Fibroblast of skin of scalp (primary cell): ENCODE results near the gene VSIG1.
A peak's percentile ranks its signal among the peaks of the same experiment; 100 is the strongest.

ENCODE experiments used
- DNase-seq: peaks from one replicate; pipeline ENCODE4 v3.0.0-alpha.2; 2013

Gene VSIG1

DNA sequence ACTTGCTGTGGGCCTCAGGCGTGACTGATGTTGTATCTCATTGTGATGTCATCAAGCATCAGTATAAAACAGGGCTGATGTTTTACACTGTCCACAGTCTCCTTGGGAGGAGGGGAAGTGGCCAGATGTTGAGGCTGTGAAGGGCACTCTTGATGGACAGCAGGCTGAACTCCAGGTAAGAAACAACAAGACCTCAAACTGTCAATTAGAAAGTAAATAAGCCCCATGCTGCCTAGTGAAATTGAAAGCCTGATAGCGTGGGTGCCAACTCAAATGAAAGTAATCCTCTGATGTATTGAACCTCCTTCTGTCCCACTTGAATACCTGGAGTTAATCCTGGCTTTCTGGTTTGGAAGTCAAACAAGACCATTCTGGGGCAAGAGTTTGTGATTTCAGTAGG lies 19.7 kb downstream of the VSIG1 start:
- DNase-seq: no peak

DNA sequence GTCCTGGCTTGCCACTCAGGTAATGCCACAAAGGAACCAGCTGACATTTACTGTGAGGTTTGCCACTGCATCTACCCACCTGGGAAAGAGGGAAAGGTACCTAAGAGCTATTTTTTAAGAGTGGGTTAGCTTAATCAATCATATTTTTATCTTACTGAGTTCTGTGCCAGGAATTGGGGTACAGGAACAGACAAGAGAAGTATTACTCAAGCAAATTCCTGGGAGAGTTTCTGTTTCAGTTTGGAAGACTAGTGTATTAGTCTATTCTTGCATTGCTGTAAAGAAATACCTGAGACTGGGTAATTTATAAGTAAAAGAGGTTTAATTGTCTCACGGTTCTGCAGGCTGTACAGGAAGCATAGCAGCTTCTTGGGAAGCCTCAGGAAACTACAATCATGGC lies 23.3 kb downstream of the VSIG1 start:
- no peak for DNase-seq

DNA sequence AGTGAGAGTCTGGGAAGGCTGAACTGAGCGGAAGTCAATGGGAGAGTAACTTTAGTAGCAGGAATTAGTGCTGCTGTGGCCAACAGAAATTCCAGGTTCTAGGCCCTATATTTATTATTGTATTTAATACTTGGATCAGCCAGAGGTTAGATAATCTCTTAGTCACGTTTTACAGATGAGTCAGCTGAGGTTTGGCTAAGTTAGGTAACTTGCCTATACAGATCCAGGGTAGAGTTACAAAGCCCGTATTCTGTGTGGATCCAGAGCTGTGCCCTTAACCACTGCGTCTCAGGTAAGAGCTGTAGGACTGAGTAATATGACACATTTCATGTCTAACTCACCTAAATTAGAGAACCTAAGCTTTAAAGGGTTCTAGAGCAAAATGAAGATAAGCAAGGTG lies 26.0 kb downstream of the VSIG1 start:
- DNase-seq: peak; percentile 7

DNA sequence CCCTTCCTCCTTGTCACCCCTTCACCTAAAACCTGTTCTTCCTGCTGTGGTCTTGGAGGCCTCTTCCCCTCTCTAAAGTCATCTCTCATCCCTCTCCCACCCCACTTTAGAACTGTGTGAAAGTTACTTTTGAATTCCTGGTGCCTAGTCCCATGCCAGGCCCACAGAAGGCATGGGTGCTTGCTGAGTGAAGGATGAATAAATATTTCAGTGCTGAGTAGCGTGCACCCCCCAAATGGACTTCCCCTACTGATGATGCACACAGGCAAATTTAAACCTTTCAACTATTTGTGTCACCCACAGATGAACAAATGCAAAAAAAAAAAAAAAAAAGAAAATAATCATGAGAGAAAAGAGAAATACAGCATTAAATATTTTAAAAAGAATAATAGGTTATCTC lies 26.7 kb downstream of the VSIG1 start:
- no peak for DNase-seq

DNA sequence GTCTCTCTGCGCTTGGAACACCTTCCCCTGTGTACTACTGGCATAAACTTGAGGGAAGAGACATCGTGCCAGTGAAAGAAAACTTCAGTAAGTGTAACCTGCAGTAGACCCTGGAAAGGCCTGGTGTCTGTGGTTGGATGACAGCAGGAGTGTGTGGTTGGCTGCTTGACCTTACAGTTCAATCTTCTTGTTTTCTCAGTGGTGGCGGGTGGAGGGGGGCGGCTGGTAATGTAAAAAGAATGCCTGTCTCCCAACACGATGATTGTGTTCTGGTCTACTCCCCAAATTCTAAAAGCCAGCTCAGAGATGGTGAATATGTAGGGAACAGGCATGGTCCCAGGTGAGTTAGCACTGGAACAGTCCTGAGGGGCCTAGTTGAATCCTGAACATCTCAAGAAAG lies 27.9 kb downstream of the VSIG1 start:
- no peak for DNase-seq

DNA sequence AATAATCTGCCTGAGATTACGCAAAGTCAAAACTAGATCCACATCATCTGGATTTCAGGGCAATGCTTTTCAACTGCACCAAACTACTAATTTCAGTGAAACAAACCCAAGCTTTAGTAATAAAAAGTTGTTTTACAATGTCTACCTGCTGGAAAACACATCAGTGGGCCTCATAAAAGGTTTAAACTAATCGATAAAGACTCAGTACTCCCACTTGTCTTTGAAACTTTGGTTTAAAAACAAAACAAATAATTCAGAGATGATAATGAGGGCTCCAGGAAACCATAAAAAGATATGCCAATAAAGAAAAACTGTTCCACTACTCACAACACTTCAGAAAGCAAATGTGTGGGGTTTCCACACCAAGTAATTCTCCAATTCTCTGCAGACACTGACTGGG lies 36.2 kb downstream of the VSIG1 start:
- no peak for DNase-seq

DNA sequence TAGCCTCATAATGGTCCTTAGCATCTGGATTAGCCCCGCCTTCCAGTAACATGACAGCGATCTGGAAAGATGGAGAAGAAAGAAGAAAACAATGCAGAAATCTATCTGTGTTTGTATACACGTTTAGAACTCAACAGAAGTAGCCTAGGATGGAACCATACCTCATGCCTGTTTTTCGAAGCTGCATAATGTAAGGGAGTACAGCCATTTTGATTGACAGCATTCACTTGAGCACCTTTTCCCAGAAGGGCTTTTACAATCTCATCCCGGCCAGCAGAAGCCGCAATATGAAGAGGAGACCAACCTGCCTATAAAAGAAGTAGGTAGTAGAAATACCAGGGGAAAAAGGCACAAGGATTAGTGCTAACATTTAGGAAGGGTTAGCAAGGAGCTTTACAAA lies 42.9 kb downstream of the VSIG1 start:
- no peak for DNase-seq

DNA sequence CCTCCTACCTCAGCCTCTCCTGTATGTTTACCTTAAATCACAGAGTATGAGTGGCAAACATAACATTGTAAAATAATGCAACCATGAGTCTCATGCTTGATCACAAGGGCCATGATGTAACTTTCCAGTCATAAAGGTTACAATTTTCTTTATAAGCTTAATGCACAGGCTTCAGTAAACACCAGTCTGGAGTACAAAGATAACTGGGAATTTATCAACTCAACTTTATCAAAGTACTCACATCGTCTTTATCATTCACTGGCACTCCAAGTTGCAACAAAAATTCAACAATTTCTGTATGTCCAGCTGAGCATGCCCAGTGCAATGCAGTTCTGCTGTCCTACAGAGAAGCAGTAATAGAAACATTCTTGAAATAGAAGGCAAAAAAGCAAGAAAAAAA lies 43.6 kb downstream of the VSIG1 start:
- no peak for DNase-seq

DNA sequence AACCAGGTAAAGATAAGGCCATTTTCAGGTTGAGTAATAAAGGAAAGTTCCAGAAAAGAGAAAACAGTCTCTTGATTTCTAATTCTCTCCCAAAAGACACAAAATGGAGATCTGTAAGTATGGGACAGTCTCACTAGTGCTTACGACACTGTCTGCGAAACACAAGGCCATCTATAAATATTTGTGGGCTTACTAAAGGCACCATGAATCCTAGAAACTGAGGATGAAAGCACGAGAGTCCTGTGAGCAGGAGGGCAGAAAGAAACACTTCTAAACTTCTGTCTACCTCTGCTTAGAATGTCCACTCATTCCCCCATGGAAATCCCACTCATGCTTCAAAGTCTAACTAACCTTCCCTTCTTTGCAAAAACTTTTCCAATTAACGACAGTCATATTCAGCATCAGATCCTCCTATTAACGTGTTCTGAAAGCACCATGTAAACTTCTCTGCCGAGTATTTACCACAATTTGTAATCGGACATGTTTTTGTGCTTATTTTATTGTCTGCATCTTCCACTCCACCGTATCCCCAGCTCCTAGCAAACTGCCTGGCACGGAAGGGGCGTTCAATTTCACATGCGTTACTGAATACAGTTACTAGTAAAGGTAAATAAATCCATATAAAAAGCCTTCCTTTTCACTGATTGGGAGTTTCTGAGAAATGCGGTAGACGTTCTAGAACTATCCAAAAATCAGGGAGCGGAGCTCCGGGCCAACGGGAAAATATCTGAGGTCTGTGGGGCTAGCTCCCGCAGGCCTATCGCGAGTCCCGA lies 45.8 kb downstream of the VSIG1 start:
- peak; percentile 35 for DNase-seq

DNA sequence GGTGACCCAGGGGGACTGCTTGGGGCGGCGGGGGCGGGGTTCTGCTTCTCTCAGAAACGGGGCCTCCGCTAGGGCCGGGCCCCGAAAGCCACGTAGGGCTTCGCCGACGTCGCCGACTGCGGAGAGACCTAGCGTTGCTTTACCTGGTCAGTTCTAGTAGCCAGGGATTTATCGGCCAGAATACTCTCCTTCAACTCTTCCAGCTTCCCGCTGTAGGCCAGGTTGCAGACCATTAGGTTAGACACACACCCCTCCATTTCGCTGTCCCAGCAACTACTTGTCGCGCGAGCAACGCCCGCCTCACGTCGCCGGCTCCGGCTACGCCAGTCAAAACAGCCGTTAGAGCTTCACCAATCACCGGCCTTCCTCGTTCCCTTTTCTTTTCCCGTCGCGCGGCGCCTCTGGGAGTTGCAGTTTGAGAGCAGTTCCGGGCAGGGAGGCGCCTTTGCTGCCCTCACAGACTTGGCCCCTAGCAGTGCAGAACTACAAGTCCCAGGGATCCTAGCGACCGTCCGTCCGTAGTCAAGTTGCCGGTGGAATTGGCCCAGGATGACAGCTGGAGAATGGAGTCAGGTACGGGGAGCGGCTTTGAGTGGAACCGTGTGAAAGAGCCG lies 46.5 kb downstream of the VSIG1 start, which contains the start of the genes ATG4A and PSMD10:
TSS of gene ATG4A (plus strand) at position 515 of the 614 bp plus-strand sequence. CDS start at position 564, 49 bp downstream.
TSS of gene PSMD10 (minus strand) at position 279 of the 614 bp plus-strand sequence. CDS start at position 257, 22 bp downstream.
- peak; percentile 95 for DNase-seq

DNA sequence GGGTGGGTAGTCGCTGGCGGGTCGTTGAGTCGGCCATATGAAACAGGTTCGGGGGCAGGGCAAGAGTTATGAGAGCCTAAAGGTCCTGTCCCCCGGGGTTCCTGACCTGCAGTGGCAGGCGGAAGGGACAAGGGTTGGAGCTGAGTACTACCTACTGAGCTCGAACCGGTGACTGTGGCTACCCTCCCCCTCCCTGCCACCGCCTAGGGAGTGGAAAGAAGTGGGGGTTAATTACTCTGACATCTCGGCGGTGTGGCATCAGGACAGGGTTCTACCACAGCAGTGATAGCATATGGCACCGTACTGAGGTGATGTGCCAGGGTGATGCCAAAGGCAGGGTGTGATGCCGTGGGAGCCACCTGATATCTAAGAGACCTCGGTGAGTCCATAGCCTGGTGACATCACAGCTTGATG lies 47.0 kb downstream of the VSIG1 start:
- DNase-seq: no peak

DNA sequence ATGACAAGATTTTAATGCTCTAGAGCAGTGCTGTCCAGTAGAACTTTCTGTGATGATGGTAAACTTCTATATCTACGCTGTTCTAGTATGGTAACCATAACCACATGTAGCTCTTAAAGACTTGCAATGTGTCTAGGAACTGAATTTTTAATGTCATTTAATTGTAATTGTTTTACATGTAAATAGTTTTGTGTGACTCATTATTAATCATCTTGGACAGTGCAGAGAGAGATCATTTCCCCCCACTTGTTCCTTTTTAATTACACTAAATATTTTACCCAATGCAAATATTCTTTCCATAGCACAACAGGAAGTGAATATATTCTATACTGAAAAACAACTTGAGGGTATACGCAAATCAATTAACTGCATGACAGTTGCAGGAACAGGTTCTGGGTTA lies 52.5 kb downstream of the VSIG1 start:
- no peak for DNase-seq

DNA sequence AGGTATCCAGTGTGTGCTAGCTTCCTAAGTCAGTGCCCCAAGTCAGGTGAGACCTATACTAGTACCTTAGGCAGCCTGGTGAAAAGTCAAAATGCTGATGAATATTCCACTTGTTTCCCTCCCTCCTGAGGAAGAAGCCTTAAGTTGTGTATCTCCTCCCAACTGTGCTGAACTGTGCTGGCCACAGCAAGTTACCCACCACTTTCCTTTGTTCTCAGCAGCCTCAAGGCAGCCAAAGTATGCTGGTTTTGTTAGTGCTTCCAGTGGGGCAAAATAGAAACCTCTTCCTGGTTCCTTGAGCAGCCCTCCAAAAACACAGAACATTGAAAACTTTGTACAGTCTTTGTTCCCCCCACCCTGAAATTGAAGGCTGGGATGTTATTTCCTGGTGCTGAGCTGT lies 60.6 kb downstream of the VSIG1 start:
- DNase-seq: no peak

DNA sequence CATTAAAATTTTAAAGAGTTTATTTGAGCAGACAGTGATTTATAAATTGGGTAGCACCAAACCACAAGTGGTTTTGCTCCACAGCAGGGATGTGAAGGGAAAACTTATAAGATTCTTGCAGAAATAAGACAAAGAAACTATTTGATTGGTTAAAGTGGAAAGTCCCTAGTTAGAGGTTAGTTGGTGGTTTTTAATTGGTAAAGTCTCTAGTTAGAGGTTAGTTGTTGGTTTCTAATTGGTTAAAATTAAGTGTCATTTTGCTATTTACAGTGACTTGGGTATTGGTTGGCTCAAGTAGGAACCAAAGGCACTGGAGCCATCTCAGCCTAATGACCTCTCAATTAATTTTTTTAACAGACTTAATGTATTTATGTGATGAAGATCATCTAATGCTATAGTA lies 69.7 kb downstream of the VSIG1 start:
- DNase-seq: no peak

DNA sequence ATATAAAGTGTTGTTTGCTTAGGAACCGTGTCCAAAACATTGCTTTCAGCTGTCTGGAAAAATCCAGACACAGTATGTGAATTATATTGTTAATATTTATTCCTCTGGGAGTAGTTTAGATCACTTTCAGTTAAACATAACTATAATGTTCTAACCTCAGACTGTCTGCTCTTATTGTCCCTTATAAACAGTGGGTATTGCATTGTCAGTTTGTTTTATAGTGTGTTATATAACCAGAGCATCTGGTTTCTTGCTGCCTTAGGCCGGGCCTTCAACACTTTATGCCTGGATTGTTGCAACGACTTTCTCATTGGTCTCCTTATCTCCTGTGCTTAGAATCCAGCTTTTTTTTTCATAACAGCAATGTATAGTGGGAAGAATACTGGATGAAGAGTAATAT lies 73.1 kb downstream of the VSIG1 start:
- no peak for DNase-seq

DNA sequence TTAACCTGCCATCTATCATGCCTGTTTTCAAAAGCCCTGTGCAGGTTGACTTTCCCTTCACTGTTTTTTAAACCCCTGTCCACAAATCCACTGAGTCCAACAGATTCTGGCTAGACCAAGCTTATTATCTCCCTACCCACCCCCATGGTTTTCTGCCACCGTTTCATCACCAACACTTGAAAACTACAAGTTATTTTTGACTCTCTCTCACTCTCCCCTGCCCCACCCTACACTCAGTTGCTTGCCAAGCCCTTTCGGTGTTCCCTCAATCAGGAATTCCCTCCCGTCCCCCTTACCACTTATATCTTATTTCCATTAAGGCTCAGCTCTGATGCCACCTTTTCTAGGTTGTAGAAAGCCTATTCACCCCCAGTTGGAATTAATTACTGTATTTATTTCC lies 76.4 kb downstream of the VSIG1 start:
- no peak for DNase-seq

DNA sequence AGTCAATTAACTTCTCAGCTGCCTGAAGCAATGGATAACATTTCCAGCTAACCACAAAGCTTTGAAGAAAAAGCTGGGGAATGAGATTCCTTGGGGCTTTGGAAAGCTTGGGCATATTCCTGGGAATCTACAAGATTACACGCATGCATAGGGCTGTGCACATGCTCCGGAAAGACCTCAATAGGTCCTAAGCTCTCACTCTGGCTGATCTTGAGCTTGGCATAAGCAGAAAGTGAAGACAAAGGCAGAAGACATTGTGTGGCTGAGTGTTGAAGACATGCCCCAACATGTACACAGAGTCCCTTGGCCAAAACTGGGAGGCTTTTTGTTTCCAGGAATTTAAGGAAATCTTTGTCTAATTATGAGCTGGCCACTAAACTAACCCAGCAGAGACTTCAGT lies 77.9 kb downstream of the VSIG1 start:
- DNase-seq: peak; percentile 54

DNA sequence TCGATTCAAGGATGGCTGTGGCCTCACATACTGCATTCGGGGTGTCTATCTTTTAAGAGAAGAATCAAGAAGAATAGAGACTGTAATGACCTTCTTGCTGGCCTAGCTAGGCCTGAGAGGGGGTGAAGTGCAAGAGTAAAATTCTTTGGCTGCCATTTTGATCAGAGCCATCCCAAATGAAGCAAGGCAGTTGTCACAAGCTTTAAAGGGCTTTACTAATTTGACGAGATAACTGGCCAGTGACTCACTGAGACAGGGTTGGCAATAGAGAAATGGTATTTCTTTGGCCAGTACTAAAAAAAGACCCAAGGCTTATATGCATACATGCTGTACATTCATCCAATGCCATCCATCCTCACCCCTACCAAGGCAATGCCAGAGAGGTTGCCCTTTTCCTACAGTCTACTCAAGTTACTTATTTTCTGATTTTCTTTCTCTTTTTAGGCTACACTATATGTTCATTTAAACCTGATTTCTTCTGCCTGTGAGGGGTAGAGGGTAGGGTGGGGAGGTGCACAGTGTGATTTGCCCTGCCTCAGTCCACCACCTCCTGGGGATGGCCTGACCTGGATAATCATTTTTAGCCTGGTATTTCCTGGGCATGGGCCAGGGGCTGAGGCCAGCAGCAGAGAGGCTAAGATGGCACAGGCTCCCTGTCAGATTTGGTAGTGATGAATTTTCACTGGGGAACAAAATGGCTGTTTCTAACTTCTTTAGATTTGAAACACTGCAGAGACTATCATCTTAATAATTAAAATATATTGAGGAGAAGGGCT lies 78.9 kb downstream of the VSIG1 start:
- peak; percentile 1 for DNase-seq

DNA sequence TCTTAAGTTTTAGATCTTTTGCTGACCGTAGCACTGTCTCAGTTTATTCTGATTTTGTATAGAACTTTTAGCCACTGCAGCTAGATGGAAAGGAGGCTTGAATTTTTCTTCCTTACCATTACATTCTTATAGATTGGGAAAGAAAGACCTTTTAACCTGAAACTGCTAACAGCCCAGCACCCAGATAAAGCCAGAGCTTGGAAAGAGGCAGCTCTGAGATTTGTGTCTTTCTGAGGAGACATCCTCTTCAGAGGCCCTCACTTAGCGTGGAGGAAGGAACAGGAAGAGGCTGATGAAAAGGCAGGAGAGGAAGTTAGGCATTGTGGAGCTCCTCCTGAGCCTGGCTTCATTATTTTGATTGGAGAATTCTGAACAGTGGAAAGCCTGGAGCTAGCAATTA lies 81.8 kb downstream of the VSIG1 start:
- DNase-seq: no peak

DNA sequence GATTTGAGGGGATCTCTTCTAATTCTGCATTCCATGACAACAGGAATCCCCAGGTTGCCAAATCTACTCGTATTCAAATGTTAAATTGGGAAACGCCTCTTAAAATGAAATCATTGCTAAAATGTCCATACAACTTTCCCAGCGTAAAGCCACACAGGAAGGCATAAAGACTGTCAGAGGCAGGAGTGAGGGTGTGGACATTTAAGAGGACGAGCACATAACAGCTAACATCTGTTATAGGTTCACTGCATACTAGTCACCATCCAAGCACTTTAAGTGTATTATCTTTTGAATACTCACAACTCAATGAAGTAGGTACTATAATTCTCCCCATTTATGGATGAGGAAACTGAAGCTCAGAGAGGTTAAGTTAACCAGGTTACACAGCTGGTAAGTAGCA lies 82.3 kb downstream of the VSIG1 start:
- DNase-seq: no peak
